GM21737 (cell line): ENCODE measurements around the gene RAMACL.

Source experiments
- ATAC-seq: cut with Tn5 transposase; IDR thresholded peaks from one replicate; pipeline ENCODE4 v1.9.1; 2021; ENCODE audit warnings: mild to moderate bottlenecking, moderate library complexity; ENCODE audit not compliant: unreplicated experiment

The RAMACL gene

DNA sequence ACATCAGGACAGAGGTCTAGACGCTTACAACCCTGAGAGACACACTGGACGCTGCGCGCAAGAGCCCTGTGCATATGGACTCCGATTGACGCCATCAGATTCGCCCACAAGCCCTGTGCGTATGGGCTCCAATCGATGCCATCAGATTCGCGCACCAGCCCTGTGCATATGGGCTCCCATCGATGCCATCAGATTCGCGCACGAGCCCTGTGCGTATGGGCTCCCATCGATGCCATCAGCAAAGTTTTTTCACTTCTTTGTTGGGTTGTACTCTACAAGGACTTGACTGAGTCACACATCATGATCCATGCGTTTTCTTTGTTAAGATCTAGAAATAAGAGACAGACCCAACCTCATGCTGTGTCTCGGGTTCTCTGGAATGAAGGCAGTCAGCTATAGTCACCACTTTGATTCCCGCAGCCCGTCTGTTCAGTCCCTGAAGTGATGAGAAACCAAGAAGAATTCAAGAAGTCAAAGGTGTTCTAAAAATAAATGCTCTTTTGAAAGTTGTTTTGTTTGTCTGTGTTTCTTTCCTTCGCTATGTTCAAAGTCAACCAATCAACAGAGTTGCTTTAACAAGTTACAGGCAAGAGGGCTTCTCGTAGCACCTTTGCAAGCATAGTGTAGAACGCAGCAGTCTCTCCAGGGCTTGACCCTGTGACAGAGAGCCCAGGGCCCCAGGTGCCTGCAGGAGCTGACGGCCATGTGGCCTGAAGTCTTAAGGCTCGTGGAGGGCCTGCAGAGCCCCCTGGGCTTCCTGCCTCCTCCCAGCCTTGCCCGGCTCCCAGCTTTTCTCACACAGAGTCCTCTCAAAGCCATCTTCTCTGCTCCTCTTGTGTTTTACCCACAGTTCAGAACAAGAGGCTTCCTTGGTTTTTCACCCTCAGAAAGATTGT is 32.6 kb upstream of the RAMACL start:
- no peak for ATAC-seq

DNA sequence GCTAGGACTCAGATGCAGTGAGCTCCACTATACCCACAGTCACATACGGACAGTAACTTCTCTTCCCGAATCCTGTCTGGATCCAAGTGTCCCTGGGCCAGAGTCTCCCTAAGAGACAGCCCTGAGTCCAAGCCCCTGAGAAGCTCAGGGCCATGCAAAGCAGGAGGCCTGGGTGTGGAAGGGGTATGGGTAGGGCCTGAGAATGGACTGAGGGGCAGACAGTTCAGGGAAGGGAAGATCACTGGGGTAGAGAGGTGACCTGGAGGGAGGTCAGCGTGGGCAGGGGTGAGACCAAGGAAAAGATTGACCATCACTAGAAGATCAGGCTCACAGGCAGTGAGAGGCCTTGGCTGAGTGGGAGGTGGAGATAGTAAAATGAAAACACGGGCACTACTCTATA is 31.8 kb upstream of the RAMACL start:
- ATAC-seq, result no peak

- ATAC-seq, result no peak
These were observed 30.9 kb upstream of the RAMACL start for GRCh38 chr6:166617359-166617758.

DNA sequence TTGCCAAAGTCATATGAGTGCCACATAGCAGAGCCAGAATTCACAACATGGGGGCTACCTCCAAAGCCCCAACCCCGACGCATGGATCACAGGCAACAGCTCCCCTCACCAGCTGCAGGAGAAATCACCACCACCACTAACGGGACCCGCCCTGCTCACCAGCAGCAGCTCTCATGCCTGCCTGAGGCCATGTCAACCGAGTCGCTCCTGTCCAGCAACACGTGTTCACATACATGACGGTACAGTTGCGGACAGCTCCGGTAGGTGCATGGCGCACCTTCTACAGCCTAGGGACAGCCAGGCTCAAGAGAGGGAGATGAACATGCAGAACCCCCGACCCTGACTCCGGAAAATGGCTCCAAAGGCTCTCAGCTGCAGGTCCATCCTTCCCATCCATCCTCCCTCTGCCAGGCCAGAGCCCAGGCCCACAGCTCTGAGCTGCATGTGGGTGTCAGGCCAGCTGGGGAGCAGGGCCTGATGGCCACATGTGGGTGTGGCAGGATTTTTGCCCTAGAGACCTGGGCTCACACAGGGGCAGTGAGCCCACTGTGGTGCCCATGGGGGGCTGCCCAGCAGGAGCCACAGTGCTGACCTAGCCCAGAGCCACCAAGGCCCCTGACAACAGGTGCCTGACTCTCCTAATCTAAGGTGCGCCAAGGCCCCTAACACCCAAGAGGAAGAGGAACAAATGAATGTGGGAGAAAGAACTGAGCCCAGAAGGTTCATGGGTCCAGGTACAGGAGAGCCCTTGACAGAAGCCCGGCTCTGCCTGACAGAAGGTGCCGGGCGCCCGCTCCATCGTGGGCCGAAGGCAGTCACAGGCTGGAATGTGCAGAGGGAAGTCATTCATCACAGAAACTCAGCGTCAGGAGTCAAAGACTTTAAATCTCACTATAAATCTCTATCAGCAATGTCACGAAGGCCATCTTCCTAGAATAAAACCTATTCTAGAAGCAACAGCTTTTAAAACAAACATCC is 30.1 kb upstream of the RAMACL start:
- no peak for ATAC-seq

DNA sequence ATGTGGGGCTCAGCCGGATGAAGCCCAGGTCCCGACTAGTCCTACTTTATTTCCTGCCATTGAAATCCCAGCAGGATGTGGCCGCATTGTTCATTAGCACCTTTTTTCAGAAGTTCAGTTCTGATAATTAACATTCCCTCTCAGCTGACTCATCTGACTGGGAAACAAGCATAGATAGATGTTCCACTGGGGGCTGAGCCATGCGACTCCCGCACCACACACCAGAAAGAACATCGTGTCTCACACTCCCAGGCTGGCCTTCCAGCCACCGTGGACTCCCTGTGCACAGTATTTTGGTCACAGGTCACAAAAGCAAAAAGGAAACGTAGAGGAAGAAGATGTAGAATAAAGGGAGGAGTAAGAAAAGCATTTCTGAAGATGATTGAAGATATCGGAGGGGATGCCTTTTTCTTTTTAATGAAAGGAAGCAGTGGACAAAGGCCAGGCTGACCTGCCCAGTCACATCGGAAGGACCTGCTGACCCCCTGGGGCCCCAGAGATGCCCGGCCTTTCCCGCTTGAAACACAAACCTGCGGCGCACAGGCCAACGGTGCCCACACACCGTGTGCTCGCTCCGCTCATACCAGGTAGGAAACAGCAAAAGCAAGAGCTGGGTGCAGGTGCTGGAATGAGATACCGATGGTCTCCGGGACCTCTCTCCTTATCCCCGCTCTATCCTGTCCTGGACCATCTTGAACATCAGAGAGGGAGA is 28.7 kb upstream of the RAMACL start:
- no peak for ATAC-seq

DNA sequence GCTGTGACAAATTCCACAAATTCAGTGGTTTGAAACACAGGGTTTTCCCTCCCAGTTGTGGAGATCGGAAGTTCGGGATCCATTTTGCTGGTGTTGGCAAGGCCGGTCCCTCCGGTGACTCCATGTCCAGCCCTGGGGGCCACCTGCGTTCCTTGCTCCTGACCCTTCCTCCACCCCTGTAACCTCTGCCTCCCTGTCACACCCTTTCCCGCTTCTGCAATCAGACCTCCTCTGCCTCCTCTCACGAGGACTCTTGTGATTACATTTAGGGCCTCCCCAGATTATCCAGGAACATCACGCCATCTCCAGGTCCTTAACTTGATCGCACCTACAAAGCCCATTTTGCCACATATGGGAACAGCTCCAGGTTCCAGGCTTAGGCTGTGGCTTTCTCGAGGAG is 28.1 kb upstream of the RAMACL start:
- no peak for ATAC-seq

DNA sequence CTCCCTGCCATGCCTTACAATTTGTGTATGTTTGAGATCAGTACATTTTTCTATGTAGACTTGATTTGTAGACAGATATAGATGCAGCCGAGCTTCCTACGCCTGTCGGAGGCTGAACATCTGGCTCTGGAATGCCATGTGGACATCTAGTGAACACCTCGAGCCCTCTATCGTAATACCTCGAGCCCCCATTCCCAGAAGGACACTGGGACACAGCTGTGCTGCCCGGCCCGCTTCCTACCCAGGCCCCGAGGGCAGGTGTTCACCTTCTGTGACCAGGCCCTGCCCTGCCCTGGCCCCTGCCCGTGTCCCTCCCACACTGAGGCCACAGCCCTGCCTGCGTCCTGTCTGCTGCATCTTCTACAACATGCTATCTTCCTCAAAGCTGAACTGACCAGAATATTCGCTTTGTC is 27.7 kb upstream of the RAMACL start:
- no peak for ATAC-seq

DNA sequence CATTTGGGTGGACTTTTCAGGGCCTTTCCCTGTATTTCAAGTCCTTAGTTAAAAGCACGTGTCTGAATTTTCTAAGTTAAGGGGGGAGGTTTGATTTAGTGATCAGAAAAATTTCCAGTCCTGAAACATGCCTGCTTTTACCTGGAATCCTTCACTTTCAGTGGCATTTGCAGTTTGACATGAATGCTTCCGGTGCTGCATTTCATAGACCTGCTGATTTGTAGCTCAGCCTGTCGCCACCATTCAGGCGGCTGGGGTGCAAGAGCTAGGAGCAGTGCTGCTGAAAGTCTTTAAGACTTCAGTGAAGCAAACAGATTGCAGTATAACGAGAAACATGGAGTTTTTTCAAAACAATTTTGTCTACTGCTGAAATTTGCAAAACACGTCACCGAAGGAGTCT is 26.5 kb upstream of the RAMACL start:
- ATAC-seq, result no peak

DNA sequence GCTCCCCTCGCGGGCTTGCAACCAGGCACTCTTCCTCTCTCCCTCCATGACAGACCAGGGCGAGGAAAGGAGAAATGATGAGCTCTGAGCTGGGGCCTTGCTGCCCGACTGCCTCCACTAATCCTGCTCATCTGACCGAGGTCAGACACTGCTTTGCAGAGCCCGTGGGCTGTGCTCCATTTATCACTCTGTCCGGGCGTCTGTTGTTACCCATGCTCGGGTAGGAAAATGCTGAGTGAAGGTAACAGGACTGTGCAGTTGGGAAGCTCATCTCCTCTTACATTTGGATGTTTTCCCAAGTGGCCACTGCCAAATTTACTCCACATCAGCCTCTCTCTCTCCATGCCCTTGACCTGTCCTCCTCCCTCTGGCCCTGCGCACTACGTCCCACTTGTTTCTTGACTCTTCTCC is 26.0 kb upstream of the RAMACL start:
- no peak for ATAC-seq

DNA sequence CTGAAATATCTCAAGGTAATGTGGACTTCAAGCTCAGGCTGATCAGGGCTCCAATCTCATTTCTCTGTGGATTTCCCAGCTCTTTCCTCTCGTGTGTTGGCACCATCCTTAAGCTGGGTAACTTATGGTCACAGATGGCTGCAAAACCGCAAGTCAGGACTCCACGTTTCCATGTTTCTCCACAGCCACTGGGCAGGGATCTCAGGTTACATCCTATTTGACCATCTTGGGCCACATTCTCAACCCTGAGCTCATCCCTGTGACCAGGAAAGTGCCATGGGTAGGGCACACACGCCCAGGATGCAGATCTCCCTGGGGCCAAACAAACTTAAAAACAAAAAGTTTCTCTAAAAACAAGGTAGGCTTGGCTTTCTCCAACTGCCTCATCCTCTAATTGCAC is 25.2 kb upstream of the RAMACL start:
- ATAC-seq, result no peak

- ATAC-seq, result no peak
These were observed 23.6 kb upstream of the RAMACL start for GRCh38 chr6:166610069-166610468.

DNA sequence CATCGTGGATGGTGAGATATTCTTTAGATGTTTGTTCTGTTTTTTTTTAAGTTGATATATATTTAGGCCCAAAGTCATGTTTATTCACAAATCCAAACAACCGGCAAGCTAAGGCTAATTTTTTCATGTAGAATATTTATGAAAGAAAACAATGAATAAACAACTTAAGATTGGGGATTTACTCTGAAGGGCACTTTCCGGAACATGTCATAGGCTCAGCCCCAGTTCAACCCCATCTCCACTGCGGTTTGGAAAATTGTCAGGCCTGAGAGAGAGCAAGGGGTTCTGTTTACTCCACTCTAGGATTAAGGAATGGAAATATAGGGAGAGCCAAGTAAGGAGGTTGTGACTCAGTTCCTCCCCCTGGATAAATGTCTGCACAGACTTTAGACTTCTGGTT is 22.3 kb upstream of the RAMACL start:
- ATAC-seq, result no peak

GRCh38 chr6:166605752-166606151 is 19.3 kb upstream of the RAMACL start:
- no peak for ATAC-seq

DNA sequence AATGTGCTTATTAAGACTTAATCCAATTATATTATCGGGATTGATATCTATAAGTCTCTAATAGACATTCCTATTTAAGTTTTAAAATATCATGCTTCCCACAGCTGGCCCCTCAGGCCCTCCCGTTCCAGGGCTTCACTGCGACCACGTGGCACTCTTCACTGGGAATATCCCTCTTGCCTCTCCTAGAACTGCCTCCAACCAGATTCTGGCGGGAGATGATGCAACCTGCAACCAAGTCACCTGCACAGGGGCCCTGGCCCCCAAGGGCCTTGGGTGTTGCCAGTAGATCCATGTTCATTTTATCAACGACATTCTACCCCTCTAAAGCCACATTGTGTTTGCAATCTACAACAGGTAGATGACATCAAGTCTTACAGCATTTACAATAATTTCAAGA is 18.4 kb upstream of the RAMACL start:
- no peak for ATAC-seq

- no peak for ATAC-seq
These were observed 17.9 kb upstream of the RAMACL start for GRCh38 chr6:166604328-166604727.

DNA sequence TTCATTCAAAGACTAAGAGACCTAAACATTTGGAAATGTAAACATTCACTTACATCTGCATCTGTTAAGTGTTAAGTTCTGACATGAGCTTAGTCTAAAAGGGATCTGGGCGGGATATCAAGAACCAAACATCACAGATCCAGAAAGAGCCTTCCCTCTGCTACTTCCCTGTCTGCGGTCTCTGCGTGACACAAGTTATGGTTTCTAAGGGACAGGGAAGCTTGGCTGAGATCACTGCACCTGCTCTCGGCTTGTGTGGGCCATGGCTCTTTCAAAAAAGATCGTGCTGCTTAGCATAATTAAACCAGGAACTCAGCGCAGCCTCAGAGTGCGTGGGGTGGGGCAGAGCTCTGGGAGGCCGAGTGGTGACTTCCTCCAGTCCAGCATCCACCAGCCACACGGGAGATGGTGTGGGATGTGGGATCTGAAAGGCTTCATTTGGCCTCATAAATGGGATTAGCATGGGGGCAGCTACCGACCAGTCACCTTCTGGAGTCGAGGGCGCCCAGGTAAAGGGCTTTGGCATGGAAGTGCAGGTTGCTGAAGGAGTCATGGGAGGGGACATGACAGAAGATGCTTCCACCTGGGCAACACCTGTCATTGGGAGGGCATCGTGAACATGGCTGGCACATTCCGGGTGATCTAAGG is 16.7 kb upstream of the RAMACL start:
- no peak for ATAC-seq

DNA sequence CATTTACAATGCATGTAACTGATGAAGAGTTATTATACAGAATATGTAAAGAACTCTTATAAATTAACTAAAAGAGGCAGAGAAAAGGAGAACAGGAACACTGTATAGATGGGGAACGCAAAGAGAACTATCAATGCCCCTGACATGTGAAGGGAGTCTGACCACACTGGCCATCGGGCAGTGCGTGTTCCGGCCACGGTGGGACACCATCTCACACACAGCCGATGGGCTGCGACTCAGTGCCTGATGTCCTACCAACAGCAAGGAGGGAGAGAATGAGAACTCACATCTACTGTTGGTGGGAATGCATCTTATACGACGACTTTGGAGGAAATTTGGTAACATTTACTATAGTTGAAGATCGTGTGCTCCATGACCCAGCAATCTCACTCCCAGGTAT is 15.5 kb upstream of the RAMACL start:
- ATAC-seq, result no peak

- no peak for ATAC-seq
These were observed 14.5 kb upstream of the RAMACL start for GRCh38 chr6:166600931-166601330.

- ATAC-seq, result no peak
These were observed 12.7 kb upstream of the RAMACL start for GRCh38 chr6:166599205-166599604.

DNA sequence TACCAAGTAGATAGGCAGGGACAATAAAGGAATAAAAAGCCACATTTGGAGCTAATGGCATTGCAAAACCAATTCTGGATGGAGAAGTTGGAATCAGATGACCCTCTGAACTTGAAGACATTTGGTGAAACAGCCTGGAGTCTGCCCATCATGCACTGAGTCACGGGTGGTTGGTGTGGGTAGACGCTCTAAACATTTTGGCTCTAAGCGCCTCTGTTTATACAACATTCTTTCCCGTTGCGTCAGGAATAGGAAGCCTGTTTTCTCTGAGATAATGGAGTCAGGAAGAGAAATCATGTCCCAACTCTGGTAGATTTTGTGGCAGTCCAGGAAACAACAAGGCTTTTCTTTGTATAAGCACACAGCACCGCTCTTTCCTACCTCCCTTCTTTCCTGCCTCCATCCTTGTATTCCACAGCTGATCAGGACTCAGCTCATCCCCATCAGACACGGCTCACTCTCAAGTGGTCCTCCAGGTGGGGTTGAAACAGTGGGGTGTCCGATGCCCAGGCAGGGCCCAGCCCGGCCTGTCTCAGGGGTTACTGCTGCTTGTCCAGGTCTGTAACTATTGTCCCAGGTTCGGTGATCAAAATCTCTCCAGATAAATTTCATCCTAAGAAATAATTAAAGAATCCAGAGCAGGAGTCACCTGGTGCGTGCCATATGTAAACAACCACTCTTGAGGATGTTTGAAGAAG is 12.1 kb upstream of the RAMACL start:
- no peak for ATAC-seq
